Omental fat pad (tissue), 4 donors: ENCODE results near the gene ZIC1. TPM values are rescaled to one million over a fixed set of nuclear protein-coding genes. Genes with fewer than 3 reads are reported as not detected.

ENCODE experiments used
- ATAC-seq: fragments of 150-250 bp; one replicate; pipeline ENCODE4 v1.9.1; 2016; ENCODE audit warnings: mild to moderate bottlenecking, moderate library complexity; ENCODE audit not compliant: low FRiP score
- DNase-seq: peaks from one replicate; pipeline ENCODE4 v3.0.0-alpha.2; 2019; ENCODE audit warnings: low spot score
- CTCF ChIP-seq, 3 donors: fragments of 450-650 bp; IDR thresholded peaks; one replicate each; pipeline ENCODE4 v1.5.1; 2016 to 2017; ENCODE audit warnings: antibody characterized with exemption in 3 of 3, mild to moderate bottlenecking in 3 of 3, moderate library complexity in 2 of 3
- total RNA-seq, 4 donors: library from RNA; depleted of rRNA; stranded (reverse); fragments of >200 nt; gene quantifications; one replicate each; pipeline ENCODE4 v1.1.0, GENCODE V29; 2016

The ZIC1 gene
- total RNA-seq, 4 donors from 2014 or later, result not detected

- DNase-seq (no peak), ATAC-seq (no peak)
Observed at GRCh38 chr3:147395899-147396711, 13.1 kb upstream of the ZIC1 start.

GRCh38 chr3:147396712-147397046, 12.5 kb upstream of the ZIC1 start:
- ATAC-seq (no peak), DNase-seq (no peak)
- TF ChIP-seq CTCF (IDR thresholded peaks at IDR 0.05), result no peak

More at GRCh38 chr3:147395899-147396711, 13.1 kb upstream of the ZIC1 start:
- TF ChIP-seq CTCF (IDR thresholded peaks at IDR 0.05), result no peak

- no peak for TF ChIP-seq CTCF (IDR thresholded peaks at IDR 0.05)
- no peak for ATAC-seq
- DNase-seq, result no peak
Observed at GRCh38 chr3:147397155-147397874, 11.8 kb upstream of the ZIC1 start.

- no peak for TF ChIP-seq CTCF (IDR thresholded peaks at IDR 0.05)
- DNase-seq (no peak), ATAC-seq (no peak)
Observed at GRCh38 chr3:147397875-147398812, 11.0 kb upstream of the ZIC1 start.

- DNase-seq, result no peak
- ATAC-seq, result no peak
- TF ChIP-seq CTCF (IDR thresholded peaks at IDR 0.05), result no peak
Observed at GRCh38 chr3:147398813-147399534, 10.2 kb upstream of the ZIC1 start.

- ATAC-seq, result no peak
- no peak for DNase-seq
- TF ChIP-seq CTCF (IDR thresholded peaks at IDR 0.05), result no peak
Observed at GRCh38 chr3:147400111-147400510, 9.1 kb upstream of the ZIC1 start.
